Stimulated activated CD4-positive, alpha-beta T cell treated with anti-CD3 and anti-CD28 coated beads, Interleukin-1b, Interleukin-23, amount 100 ng/mL, for 1 hour (primary cell): ENCODE results near the gene METTL9.
"Not testable (repeated sequence)": the region's sequence is repeated elsewhere in the genome, so short reads cannot be mapped to it uniquely, and the experiment has no call there.

Experiments used
- DNase-seq, 2 donors: peaks; one replicate each; pipeline ENCODE4 v3.0.0-alpha.2; 2020; ENCODE audit warnings: low read depth in 2 of 2

METTL9 gene

DNA sequence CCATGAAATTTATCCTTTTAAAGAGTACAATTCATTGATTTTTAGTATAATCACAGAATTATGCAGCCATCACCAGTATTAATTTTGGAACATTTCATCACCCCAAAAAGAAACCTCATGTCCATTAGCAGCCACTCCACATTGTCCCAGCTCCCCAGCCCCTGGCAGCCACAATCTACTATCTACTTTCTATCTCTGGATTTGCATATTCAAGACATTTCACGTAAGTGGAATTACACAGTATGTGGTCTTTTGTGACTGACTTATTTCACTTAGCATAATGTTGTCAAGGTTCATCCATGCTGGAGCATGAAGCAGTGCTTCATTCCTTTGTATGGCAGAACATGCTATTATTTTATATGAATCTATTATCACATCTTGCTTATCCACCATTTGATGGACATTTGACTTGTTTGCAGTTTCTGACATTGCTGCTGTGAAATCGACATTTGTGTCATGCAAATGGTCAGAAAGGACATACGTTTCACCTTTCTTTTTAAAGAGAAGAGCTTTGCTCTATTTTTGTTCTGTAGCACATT is 10.7 kb downstream of the METTL9 start:
- no peak for DNase-seq

DNA sequence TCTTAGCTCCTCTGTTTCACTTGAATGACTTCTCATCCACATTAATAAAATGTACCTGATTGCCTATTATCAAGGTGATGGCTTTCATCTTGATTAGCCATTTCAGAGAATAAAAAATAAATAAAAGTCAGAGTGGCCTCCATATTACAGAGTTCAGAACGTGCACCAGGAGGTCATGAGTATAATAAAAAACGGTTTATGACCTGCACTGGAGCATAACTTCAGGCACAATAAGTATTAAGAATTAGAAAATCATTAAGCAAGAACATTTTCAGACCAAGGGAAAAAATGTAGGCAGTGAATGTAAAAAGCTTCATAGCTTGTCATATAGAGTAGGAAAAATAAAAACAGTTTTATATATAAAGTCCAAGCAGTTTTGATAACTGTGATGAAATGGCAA is 11.4 kb downstream of the METTL9 start:
- DNase-seq: no peak

DNA sequence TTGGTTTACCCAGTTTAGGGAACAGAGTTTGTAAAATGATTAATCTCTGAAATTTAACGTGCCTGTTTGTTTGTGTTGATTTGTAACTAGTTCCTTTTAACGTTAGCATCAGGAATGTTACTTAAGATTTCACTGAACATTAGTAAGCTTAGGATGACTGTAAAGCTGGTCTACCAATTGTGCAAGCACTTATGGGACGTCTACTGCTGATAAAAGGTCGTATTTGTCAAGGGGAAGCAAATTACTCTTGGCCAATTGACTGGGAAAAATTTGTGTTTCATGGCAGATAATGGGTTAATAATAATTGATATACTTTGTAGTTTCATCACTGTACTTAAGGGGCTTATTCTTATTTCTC is 11.8 kb downstream of the METTL9 start:
- no peak for DNase-seq

DNA sequence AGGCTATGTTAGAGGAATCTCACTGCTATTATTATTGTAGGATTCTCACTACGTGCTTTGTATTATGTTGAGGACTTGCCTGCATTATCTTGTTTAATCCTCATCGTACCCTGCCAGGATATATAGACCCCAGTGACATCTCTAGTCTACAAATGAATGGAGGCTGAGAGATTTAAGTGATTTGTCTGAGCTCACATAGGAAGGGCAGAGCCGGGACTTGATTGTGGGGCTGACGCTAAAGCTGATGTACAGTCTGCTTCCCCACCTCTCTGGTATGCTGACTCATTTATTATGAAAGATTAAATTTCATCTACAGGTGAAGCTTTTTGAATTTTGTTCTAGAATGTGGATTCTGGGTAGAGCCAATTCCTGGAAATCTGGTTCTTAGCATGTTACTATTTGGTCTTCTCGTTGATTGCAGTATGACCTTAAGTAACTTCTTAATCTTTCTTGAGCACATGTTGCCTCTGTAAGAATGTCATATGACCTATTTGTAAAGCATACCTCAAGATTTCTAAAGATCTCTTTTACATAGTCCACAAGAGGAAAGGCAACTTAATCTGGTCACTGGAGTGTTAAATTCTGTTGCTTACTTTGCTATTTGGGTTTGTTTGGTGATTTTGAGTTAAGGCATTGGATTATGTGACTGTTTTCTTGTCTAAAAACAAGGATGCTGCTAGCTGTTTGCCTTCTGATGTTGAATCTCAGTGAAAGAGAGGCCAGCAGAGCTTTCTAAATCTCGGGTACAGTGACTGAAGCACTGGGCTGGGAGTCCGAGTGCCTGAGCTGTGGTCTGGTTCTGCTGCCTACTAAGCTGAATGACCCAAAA is 12.4 kb downstream of the METTL9 start:
- DNase-seq: no peak

DNA sequence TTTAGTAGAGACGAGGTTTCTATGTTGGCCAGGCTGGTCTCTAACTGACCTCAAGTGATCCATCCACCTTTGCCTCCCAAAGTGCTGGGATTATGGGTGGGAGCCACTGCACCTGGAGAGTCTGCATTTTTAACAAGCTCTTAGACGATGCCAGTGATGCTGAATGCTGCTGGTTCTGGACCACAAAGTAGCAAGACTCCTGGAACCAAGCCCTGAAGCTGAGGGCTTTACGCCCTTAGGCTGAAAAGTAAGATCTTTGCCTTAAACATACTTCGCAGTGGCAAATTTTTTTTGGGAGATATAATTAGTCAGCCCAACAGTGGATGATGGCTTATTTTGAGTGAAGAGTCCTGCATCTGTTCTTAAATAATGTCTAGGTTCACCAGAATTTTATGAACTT is 14.0 kb downstream of the METTL9 start:
- no peak for DNase-seq

DNA sequence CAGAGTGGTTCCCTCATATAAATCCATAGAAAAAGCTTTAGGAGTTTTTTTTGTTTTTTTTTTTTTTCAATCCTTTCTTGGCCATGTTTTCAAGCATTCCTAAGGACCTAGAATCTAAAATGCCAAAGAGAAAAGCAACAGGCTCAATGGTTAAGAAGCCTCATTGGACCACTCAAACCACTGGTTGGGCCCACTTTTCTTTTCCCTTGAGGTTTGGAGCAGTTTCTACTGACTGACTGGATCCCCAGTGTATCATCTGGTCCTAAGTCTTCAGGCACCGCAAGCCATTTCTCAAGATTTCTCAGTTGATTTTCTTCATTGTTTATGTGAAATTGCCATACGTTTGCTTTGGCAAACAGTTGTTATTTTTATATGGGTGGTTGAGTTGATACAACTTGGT is 14.4 kb downstream of the METTL9 start:
- no peak for DNase-seq

DNA sequence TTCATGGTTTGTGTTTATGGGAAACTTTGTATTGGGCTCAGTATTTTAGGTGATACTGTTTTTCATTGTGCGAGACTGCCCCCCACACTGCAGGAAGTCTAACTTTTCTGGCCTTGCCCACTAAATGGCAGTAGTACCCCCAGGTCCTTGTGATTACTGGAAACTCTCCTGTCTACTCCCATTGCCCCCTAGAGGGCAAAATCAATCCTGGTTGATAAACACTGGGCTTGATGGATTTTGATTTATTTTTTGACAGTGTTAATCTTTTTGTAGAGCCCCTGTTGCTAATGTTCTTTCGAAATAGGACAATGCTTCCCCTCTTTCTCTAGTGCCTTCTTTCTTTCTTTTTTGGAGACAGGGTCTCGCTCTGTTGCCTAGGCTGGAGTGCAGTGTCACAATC is 15.5 kb downstream of the METTL9 start:
- no peak for DNase-seq

DNA sequence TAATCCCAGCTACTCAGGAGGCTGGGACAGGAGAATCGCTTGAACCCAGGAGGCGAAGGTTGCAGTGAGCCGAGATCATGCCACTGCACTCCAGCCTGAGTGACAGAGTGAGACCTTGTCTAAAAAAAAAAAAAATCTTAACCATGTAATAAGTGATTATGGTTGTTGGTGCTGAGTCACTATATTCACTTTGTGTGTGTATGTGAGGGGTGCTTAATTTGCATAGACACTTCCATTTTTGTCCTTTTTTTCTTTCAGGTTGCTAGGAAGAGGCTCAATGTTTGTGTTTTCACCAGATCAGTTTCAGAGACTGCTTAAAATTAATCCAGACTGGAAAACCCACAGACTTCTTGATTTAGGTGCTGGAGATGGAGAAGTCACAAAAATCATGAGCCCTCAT is 18.2 kb downstream of the METTL9 start:
- DNase-seq: no peak

DNA sequence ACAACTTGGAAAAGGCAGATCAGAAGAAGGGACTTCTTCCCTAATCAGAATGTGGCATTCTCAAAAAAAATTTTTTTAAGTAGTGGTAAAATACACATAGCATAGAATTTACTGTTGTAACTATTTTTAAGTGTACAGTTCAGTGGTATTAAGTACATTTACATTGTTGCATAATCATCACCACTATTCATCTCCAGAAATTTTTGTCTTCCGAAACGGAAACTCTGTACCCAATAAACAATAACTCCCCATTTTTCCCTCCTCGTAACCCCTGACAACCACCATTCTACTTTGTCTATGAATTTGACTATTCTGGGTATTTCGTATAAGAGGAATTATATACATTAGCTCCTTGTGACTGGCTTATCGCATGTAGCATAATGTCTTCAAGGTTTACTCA is 18.9 kb downstream of the METTL9 start:
- DNase-seq: no peak

DNA sequence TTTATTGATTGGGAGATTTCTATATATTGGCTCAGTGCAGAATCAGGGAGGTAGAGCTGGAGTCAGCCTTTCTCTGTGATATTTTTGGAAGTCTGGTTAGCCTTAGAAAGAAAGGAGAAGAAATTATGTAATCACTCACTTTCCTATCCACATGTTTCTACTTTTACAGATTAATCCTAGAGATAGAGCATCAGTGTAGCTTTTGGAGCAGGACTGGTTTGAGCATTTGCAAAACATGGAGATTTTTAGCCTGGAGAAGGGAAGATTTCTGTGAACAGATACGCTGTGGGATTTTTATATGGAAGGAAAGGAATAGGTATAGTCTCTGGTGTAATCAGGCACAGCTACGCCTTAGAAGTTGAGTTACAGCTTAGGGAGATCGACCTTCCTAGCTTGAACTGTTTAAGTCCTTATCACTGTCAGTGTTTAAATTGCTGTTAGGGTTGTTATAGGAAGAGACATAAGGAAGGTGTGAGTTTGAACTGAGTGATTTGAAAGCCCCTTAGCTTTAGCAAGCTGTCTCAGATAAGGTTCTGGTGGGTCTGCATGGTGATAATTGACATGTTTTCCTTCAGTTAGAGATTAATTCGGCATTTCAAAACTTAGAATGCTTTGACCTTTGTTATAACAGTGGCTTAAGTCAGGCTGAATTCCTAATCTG is 20.5 kb downstream of the METTL9 start:
- DNase-seq: no peak

DNA sequence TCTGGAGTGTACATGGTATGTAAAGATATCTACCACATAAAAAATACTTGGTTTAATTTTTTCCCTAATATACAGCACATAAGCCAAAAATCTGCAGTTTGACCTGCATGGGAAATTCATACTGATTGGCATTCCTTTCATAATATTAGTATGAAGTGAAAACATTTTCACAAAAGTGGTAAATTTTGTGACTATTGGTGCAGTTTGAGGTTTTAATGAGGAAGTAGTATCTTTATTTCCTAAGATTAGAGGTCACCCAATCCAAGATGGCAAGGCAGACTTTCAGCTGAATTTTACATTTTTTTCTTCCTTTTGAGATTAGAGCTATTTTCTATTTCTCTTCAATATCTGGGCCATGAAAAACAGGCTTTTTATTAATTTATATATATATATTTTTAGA is 21.2 kb downstream of the METTL9 start:
- DNase-seq: no peak

DNA sequence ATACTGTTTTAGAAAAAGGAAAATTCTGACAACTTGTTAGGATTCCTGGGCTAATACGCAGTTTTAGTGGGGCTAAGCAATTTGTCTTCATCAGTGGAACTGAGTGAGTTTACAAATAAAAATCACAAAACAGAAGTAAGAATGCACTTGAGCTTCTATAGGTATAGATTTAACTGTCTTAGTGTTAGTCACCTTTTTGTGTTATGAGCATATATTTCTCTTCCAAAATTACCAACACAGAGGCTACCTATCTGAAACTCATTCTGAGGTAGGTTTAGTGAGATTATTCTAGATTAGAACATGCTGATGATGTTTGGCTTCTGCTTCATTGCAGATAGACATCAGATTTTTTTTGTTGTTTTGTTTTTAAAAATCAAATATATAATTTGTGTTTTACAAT is 23.2 kb downstream of the METTL9 start:
- DNase-seq: no peak

DNA sequence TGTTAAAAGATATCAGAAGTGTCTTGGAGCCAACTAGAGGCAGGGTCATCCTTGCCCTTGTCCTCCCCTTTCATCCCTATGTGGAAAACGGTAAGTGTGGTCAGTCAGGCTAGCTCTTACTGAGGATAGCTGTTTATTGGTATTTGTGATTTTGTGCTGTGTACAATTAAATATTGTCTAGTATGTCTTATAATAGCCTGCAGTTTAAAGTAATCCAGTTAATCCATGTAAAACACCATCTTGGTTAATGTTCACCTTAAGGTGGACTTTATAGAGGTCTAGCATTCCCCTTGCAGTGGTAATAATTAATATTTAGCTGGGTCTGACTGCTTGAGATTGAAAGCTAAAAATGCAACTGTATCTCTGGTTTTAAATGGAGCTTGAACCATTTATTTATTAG is 25.6 kb downstream of the METTL9 start:
- DNase-seq: no peak

DNA sequence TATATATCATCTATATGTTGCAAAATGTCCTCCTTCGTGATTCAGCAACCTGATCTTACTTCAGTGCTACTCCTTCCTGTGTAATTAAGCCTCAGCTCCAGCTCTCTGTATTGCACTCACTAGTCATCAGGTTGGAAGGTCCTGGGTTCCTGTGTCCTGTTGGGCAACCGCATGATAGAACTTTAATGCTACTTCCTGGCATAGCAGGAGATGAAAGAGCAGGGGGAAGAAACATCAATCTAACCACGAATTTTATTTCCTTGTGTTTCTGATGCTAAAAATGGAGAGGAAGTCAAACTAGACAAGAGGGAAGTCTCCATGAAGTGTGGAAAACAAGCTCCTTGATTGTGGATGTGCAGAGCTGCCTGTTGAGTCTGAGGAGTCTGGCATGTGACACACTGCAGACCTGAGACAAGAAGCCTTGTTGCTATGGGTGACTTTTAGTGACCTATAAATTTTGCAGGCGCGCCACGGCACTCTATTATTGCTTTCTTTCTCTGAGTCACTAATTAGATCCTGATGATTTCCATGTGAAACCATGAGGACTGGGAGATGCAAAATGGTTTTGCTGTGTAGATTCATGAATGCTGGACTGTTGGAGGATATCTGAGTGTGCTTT is 27.4 kb downstream of the METTL9 start:
- DNase-seq: no peak

DNA sequence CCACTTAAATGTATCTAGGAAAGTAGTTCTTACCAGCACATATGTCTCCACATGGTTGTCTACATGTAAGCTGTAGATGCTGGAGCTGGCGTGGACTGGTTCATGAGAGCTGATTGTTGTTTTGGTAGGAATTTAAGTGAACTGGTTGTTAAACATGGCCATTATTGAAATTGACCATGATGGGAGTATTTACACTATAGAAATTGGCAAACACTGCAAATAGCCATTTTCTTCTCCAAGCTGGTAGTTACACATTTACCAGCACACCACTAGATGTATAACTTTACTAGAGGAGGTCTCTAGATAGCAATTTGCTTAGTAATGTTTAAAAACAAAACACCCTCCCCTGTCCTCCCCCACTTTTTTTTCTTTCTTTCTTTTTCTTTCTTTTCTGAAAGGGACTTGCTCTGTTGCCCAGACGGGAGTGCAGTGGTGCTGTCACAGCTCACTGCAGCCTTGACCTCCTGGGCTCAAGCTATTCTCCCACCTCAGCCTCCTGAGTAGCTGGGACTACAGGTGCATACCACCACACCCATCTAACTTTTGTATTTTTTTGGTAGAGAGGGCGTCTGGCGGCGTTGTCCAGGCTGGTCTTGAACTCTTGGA is 28.8 kb downstream of the METTL9 start:
- DNase-seq: no peak

DNA sequence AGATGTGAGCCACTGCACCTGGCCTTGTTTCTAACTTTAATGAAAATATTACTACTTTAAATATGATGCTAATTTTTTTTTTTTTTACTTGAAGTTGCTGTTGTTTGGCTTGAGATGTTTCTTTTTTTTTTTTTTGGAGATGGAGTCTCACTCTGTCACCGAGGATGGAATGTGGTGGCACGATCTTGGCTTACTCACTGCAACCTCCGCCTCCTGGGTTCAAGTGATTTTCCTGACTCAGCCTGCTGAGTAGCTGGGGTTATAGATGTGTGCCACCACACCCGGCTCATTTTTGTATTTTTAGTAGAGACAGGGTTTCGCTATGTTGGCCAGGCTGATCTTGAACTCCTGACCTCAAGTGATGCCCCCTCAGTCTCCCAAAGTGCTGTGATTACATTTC is 29.4 kb downstream of the METTL9 start:
- DNase-seq: no peak

DNA sequence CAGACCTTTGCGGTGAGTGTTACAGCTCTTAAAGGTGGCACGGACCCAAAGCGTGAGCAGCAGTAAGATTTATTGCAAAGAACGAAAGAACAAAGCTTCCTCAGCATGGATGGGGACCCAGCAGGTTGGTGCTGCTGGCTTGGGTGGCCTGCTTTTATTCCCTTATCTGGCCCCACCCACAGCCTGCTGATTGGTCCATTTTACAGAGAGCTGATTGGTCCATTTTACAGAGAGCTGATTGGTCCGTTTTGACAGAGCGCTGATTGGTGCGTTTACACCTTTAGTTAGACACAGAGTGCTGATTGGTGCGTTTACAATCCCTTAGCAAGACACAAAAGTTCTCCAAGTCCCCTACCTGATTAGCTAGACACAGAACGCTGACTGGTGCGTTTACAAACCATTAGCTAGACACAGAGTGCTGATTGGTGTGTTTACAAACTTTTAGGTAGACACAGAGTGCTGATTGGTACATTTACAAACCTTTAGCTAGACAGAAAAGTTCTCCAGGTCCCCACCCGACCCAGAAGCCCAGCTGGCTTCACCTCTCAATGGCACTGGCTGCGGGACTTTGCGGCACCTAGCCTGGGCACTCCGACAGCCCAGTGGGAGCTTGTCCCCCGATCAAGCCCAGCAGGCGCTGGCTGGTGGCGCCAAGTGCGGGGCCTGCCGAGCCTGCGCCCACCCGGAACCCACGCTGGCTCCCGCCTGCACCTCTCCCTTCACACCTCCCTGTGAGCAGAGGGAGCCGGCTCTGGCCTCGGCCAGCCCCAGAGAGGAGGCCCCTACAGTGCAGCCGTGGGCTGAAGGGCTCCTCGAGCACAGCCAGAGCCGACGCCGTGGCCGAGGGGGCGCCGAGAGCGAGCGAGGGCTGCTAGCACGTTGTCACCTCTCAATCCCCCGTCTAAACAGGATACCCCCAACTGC is 30.5 kb downstream of the METTL9 start:
- DNase-seq: not testable (repeated sequence)

DNA sequence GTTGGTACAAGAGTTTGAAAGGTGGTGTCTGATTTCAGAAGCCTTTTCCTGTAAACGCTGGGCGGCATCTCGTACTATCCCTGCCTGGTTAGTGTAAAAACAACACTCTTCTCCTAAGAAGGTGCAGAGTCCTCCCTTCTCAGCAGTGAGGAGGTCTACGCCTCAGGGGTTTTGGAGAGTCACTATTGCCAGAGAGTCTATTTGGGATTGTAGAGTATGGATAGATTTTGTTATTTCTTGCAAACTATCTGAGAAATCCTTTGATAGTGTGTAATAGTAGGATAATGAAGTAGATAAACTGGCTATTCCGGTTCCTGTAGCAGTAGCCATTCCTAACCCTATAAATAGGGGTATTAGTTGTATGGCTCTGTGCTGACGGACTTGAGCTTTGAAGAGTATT is 31.5 kb downstream of the METTL9 start:
- DNase-seq: not testable (repeated sequence)

DNA sequence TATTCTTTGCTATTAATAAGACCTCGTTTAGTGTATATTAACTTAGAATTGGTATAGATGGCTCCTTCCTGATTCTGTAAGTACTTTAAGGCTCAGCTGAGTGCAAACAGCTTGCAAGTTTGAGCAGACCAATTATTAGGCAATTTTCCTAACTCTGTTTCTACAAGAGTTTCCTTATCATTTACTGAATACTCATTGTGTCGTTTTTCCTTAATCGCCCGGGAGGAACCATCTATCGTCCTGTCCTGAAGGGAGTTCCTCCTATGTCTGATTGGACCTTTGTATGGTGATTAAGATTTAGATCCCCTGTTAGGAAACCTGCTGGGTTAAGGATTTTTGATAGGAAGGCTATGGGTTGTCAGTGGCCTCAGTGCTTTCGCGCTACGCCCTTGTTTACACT is 32.0 kb downstream of the METTL9 start:
- DNase-seq: not testable (repeated sequence)

DNA sequence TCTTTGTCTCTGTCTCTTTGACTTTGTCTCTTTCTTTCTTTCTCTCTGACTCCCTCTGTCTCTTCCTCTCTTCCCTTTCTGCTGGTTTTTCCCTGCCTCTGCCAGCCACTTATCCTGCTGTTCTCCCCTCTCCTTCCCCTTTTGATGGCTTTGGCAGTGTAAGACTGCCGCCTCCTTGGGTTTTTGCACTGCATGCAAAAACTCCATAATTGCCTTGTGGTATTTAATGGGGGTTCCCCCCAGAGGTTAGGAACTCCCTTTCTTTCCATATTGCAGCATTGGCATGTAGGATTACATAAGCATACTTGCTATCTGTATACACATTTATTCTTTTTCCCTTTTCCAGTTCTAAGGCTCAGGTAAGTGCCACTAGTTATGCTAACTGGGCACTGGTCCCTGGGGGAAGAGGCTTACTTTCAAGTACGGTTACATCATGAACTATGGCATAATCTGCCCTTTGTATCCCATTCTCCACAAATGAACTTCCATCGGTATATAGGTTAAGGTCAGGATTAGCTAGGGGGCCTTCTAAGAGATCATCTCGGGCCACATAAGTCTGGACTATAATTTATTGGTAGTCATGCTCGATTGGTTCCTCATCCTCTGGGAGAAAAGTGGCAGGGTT is 32.7 kb downstream of the METTL9 start:
- not testable (repeated sequence) for DNase-seq

DNA sequence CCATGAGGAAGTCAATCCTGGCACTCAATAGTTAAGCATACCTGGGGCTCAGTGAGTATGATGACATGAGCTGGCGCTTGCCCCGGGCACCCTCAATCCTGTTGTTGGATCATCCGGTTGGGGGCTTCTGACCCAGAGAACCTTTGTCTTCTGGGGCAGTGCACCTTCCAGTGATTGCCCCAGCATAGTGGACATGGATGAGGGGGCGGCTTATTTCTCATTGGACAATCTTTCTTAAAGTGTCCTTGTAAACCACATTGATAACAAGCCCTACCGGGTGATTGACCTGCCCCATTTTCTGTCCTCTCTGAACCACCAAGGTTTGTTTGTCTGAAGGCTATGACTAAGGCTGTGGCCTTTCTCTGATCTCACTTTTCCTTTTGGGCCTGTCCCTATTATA is 34.8 kb downstream of the METTL9 start:
- DNase-seq: no peak
